T-helper 1 cell (primary cell): ENCODE measurements around the gene IL6R.
"Not testable (repeated sequence)": the region's sequence is repeated elsewhere in the genome, so short reads cannot be mapped to it uniquely, and the experiment has no call there.

ENCODE experiments used
- DNase-seq, 5 donors: peaks; one replicate each; pipeline ENCODE4 v3.0.0-alpha.2; 2012 to 2020
- total RNA-seq, 4 donors: gene quantifications; one replicate each; lab custom pipeline; 2026; lab: John Stamatoyannopoulos, UW

IL6R gene
- total RNA-seq, result 99.8 to 214 (median 170) reads per million in 4 donors

GRCh38 chr1:154404984-154405746 is at the start of gene IL6R:
Gene IL6R (plus strand): TSS chr1:154405343. CDS start chr1:154405630, 287 bp downstream.
- DNase-seq, result peak; percentile 60 to 78 (median 66)

GRCh38 chr1:154358519-154358918 is 46.6 kb upstream of the IL6R start:
- no peak for DNase-seq

- no peak for DNase-seq
Observed at GRCh38 chr1:154360288-154360687, 44.9 kb upstream of the IL6R start.

- DNase-seq, result not testable (repeated sequence)
Observed at GRCh38 chr1:154360881-154361280, 44.3 kb upstream of the IL6R start.

GRCh38 chr1:154361357-154361756 is 43.8 kb upstream of the IL6R start:
- DNase-seq, result no peak

GRCh38 chr1:154371436-154371835 is 33.7 kb upstream of the IL6R start:
- DNase-seq, result no peak

- DNase-seq, result not testable (repeated sequence)
Observed at GRCh38 chr1:154373777-154374357, 31.3 kb upstream of the IL6R start.

- DNase-seq, result no peak
Observed at GRCh38 chr1:154379301-154379700, 25.8 kb upstream of the IL6R start.

- no peak for DNase-seq
Observed at GRCh38 chr1:154384650-154385489, 20.3 kb upstream of the IL6R start.

GRCh38 chr1:154386643-154387352 is 18.3 kb upstream of the IL6R start:
- peak; percentile 46 to 70 (median 58) for DNase-seq

- DNase-seq, result no peak
Observed at GRCh38 chr1:154391086-154391770, 13.9 kb upstream of the IL6R start.

- peak in 1 of 5 donors; percentile 49 for DNase-seq
Observed at GRCh38 chr1:154398141-154398540, 7.0 kb upstream of the IL6R start.

GRCh38 chr1:154398678-154399077 is 6.5 kb upstream of the IL6R start:
- DNase-seq, result no peak

- DNase-seq, result no peak
Observed at GRCh38 chr1:154400381-154400801, 4.8 kb upstream of the IL6R start.

GRCh38 chr1:154402409-154402921 is 2.7 kb upstream of the IL6R start:
- DNase-seq, result no peak

GRCh38 chr1:154403261-154403943 is 1.7 kb upstream of the IL6R start:
- peak in 3 of 5 donors; percentile 19 to 64 (median 30) for DNase-seq

GRCh38 chr1:154403983-154404382 is 1.2 kb upstream of the IL6R start:
- DNase-seq, result no peak

GRCh38 chr1:154404511-154404931 is 622 bp upstream of the IL6R start:
- DNase-seq, result peak in 1 of 5 donors; percentile 31

GRCh38 chr1:154405747-154406571 is 816 bp downstream of the IL6R start:
- DNase-seq, result peak; percentile 27 to 38 (median 33)

- DNase-seq, result no peak
Observed at GRCh38 chr1:154406572-154406879, 1.4 kb downstream of the IL6R start.

- DNase-seq, result no peak
Observed at GRCh38 chr1:154406886-154407197, 1.7 kb downstream of the IL6R start.
